Measurements from ENCODE around the gene MAN1A2. TPM values are rescaled to one million over a fixed set of nuclear protein-coding genes. Genes with fewer than 3 reads are reported as not detected.
A peak's percentile ranks its signal among the peaks of the same experiment; 100 is the strongest.
"Not testable (repeated sequence)": the region's sequence is repeated elsewhere in the genome, so short reads cannot be mapped to it uniquely, and the experiment has no call there.

The MAN1A2 gene
- total and polyA plus RNA-seq, 5 experiments from 2014 or later: 13.6 to 62.0 (median 21.9) TPM

GRCh38 chr1:117473063-117473462 is 105.8 kb downstream of the MAN1A2 start:
- DNase-seq (no peak), ATAC-seq (no peak)
- Mint-ChIP-seq H3K36me3 (peaks cover 36 to 62% (median 58%) of the 10 kb centered on the region in 3 donors), H3K4me1 (peaks cover 0 to 2% (median 0%) of the 10 kb centered on the region in 4 donors), H3K4me3 (no peak overlapping the region), H3K9me3 (peaks cover 0 to 5% (median 4%) of the 10 kb centered on the region in 9 donors), H3K27me3 (no peaks in the 10 kb centered on the region), H3K27ac (peak overlapping the region in 2 of 10 donors; percentile 1)
- POLR2A ChIA-PET: no interaction called here

- H3K4me1 Mint-ChIP-seq, H3K27ac Mint-ChIP-seq, H3K4me3 Mint-ChIP-seq, POLR2A ChIA-PET, H3K27me3 Mint-ChIP-seq, DNase-seq, ATAC-seq: not testable (repeated sequence)
- Mint-ChIP-seq H3K36me3 (peaks cover 46 to 63% (median 55%) of the 10 kb centered on the region in 3 donors), H3K9me3 (peaks cover 0 to 11% (median 4%) of the 10 kb centered on the region in 9 donors)
These were observed 108.2 kb downstream of the MAN1A2 start for GRCh38 chr1:117475495-117475894.

GRCh38 chr1:117479086-117479485 is 111.8 kb downstream of the MAN1A2 start:
- POLR2A ChIA-PET: no interaction called here
- DNase-seq: no peak
- H3K9me3 Mint-ChIP-seq: peaks cover 0 to 14% (median 4%) of the 10 kb centered on the region in 9 donors

GRCh38 chr1:117481410-117481809 is 114.2 kb downstream of the MAN1A2 start:
- Mint-ChIP-seq H3K27ac (peak overlapping the region in 1 of 10 donors; percentile 51), H3K27me3 (no peaks in the 10 kb centered on the region), H3K4me3 (no peak overlapping the region), H3K36me3 (peaks cover 38 to 63% (median 57%) of the 10 kb centered on the region in 3 donors), H3K4me1 (peaks cover 0 to 4% (median 0%) of the 10 kb centered on the region in 4 donors), H3K9me3 (peaks cover 0 to 9% (median 0%) of the 10 kb centered on the region in 9 donors)
- POLR2A ChIA-PET: no interaction called here
- ATAC-seq: no peak
- no peak for DNase-seq

More at GRCh38 chr1:117479086-117479485, 111.8 kb downstream of the MAN1A2 start:
- Mint-ChIP-seq H3K4me3 (no peak overlapping the region), H3K27me3 (no peaks in the 10 kb centered on the region), H3K27ac (no peak overlapping the region), H3K4me1 (peaks cover 0 to 4% (median 0%) of the 10 kb centered on the region in 4 donors), H3K36me3 (peaks cover 49 to 82% (median 76%) of the 10 kb centered on the region in 3 donors)
- ATAC-seq: no peak

- Mint-ChIP-seq H3K27ac (no peak overlapping the region), H3K4me1 (no peaks in the 10 kb centered on the region), H3K27me3 (no peaks in the 10 kb centered on the region), H3K9me3 (no peaks in the 10 kb centered on the region), H3K36me3 (peaks cover 4 to 33% (median 18%) of the 10 kb centered on the region in 3 donors), H3K4me3 (no peak overlapping the region)
- ATAC-seq (no peak), DNase-seq (no peak)
- POLR2A ChIA-PET: no interaction called here
These were observed 126.7 kb downstream of the MAN1A2 start for GRCh38 chr1:117493906-117494305.

- H3K36me3 Mint-ChIP-seq: peaks cover 4 to 38% (median 19%) of the 10 kb centered on the region in 3 donors
- H3K27ac Mint-ChIP-seq: no peak overlapping the region
- no peaks in the 10 kb centered on the region for H3K9me3 Mint-ChIP-seq
- H3K4me1 Mint-ChIP-seq: no peaks in the 10 kb centered on the region
- H3K27me3 Mint-ChIP-seq: no peaks in the 10 kb centered on the region
- ATAC-seq (no peak), DNase-seq (no peak)
- POLR2A ChIA-PET: no interaction called here
- H3K4me3 Mint-ChIP-seq: no peak overlapping the region
These were observed 127.8 kb downstream of the MAN1A2 start for GRCh38 chr1:117495068-117495467.

GRCh38 chr1:117499071-117499470 is 131.8 kb downstream of the MAN1A2 start:
- Mint-ChIP-seq H3K27ac (no peak overlapping the region), H3K4me1 (no peaks in the 10 kb centered on the region), H3K4me3 (no peak overlapping the region), H3K36me3 (peaks cover 15 to 55% (median 17%) of the 10 kb centered on the region in 3 donors), H3K9me3 (no peaks in the 10 kb centered on the region), H3K27me3 (no peaks in the 10 kb centered on the region)
- no peak for DNase-seq
- POLR2A ChIA-PET: no interaction called here
- ATAC-seq: no peak

- no peaks in the 10 kb centered on the region for H3K27me3 Mint-ChIP-seq
- peaks cover 16 to 70% (median 25%) of the 10 kb centered on the region in 3 donors for H3K36me3 Mint-ChIP-seq
- no peak for DNase-seq
- H3K27ac Mint-ChIP-seq: peak overlapping the region in 1 of 10 donors; percentile 8
- H3K4me3 Mint-ChIP-seq: no peak overlapping the region
- ATAC-seq: no peak
- H3K9me3 Mint-ChIP-seq: no peaks in the 10 kb centered on the region
- no peaks in the 10 kb centered on the region for H3K4me1 Mint-ChIP-seq
- POLR2A ChIA-PET: no interaction called here
These were observed 133.3 kb downstream of the MAN1A2 start for GRCh38 chr1:117500584-117500983.

GRCh38 chr1:117501281-117501680 is 134.0 kb downstream of the MAN1A2 start:
- DNase-seq: no peak
- Mint-ChIP-seq H3K27me3 (no peaks in the 10 kb centered on the region), H3K4me1 (no peaks in the 10 kb centered on the region), H3K36me3 (peaks cover 16 to 71% (median 22%) of the 10 kb centered on the region in 3 donors), H3K27ac (peak overlapping the region in 1 of 10 donors; percentile 8), H3K4me3 (no peak overlapping the region), H3K9me3 (no peaks in the 10 kb centered on the region)
- no peak for ATAC-seq
- POLR2A ChIA-PET: no interaction called here

GRCh38 chr1:117511273-117511672 is 144.0 kb downstream of the MAN1A2 start:
- Mint-ChIP-seq H3K4me3 (no peak overlapping the region), H3K27ac (peak overlapping the region in 1 of 10 donors; percentile 3), H3K4me1 (no peaks in the 10 kb centered on the region), H3K9me3 (no peaks in the 10 kb centered on the region), H3K36me3 (peaks cover under 1 to 40% (median 15%) of the 10 kb centered on the region in 3 donors), H3K27me3 (no peaks in the 10 kb centered on the region)
- DNase-seq: no peak
- POLR2A ChIA-PET: no interaction called here
- ATAC-seq: no peak

- H3K36me3 Mint-ChIP-seq: peaks cover 5 to 35% (median 16%) of the 10 kb centered on the region in 3 donors
- POLR2A ChIA-PET: interaction anchor here (0.7 to 1.0 kb wide), 2 partner anchors 162 to 242 kb away, joined by 3 to 5 read pairs; no protein-coding TSS in a partner anchor
- no peak for ATAC-seq
- H3K27ac Mint-ChIP-seq: no peak overlapping the region
- H3K9me3 Mint-ChIP-seq: no peaks in the 10 kb centered on the region
- H3K27me3 Mint-ChIP-seq: no peaks in the 10 kb centered on the region
- no peak overlapping the region for H3K4me3 Mint-ChIP-seq
- no peaks in the 10 kb centered on the region for H3K4me1 Mint-ChIP-seq
- peak in 3 of 10 donors; percentile 25 to 34 (median 31) for DNase-seq
These were observed 145.6 kb downstream of the MAN1A2 start for GRCh38 chr1:117512728-117513321.

- ATAC-seq: no peak
- Mint-ChIP-seq H3K27ac (no peak overlapping the region), H3K4me1 (peaks cover 0 to 3% (median 0%) of the 10 kb centered on the region in 4 donors), H3K4me3 (no peak overlapping the region), H3K36me3 (peaks cover 0 to 31% (median 16%) of the 10 kb centered on the region in 3 donors), H3K9me3 (no peaks in the 10 kb centered on the region), H3K27me3 (no peaks in the 10 kb centered on the region)
- DNase-seq: no peak
- POLR2A ChIA-PET: no interaction called here
These were observed 155.9 kb downstream of the MAN1A2 start for GRCh38 chr1:117523111-117523510.

- DNase-seq (no peak), ATAC-seq (no peak)
- POLR2A ChIA-PET: no interaction called here
- Mint-ChIP-seq H3K36me3 (peaks cover 0 to 29% (median 19%) of the 10 kb centered on the region in 3 donors), H3K9me3 (no peaks in the 10 kb centered on the region), H3K4me1 (no peaks in the 10 kb centered on the region), H3K4me3 (no peak overlapping the region), H3K27me3 (no peaks in the 10 kb centered on the region), H3K27ac (no peak overlapping the region)
These were observed 159.8 kb downstream of the MAN1A2 start for GRCh38 chr1:117527074-117527473.
